Measurements from ENCODE around the gene ZSCAN22. TPM values are rescaled to one million over a fixed set of nuclear protein-coding genes. Genes with fewer than 3 reads are reported as not detected.

The ZSCAN22 gene
- total and polyA plus RNA-seq, 2 of the 13 experiments (the other 11 are each of a cell fraction or from before 2014, with no cell fraction given): 2.5 to 3.5 TPM

- TF ChIP-seq, protein P1, sequence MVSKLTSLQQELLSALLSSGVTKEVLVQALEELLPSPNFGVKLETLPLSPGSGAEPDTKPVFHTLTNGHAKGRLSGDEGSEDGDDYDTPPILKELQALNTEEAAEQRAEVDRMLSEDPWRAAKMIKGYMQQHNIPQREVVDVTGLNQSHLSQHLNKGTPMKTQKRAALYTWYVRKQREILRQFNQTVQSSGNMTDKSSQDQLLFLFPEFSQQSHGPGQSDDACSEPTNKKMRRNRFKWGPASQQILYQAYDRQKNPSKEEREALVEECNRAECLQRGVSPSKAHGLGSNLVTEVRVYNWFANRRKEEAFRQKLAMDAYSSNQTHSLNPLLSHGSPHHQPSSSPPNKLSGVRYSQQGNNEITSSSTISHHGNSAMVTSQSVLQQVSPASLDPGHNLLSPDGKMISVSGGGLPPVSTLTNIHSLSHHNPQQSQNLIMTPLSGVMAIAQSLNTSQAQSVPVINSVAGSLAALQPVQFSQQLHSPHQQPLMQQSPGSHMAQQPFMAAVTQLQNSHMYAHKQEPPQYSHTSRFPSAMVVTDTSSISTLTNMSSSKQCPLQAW (CRISPR knock-in tag; IDR thresholded peaks at IDR 0.05): peak; percentile 37; the same call in 1 of the 2 replicates
- TF ChIP-seq ELF4 (CRISPR knock-in tag; IDR thresholded peaks at IDR 0.05; ENCODE audit: borderline replicate concordance) (no peak), KDM5A (IDR thresholded peaks at IDR 0.05; ENCODE audit: borderline replicate concordance, low read length) (peak; percentile 86), TBX3 (IDR thresholded peaks at IDR 0.05; ENCODE audit: borderline replicate concordance) (0 out of 2 replicates have a peak, but pooled peaks have one; percentile 10), TP53 (CRISPR knock-in tag; conservative IDR thresholded peaks at IDR 0.05) (peak; percentile 77; the same call in 1 of the 2 replicates), KDM5B (CRISPR knock-in tag; IDR thresholded peaks at IDR 0.05; ENCODE audit: borderline replicate concordance) (peak; percentile 63; the same call in 1 of the 2 replicates), ZFP36L1 (CRISPR knock-in tag; IDR thresholded peaks at IDR 0.05) (no peak), MXD4 (CRISPR knock-in tag; IDR thresholded peaks at IDR 0.05) (peak; percentile 89), ZFP82 (CRISPR knock-in tag; IDR thresholded peaks at IDR 0.05; ENCODE audit: borderline replicate concordance) (peak; percentile 64; the same call in 1 of the 2 replicates), ZNF138 (CRISPR knock-in tag; IDR thresholded peaks at IDR 0.05; ENCODE audit: low read depth) (no peak), E2F1 (CRISPR knock-in tag; IDR thresholded peaks at IDR 0.05) (peak; percentile 93), ZNF766 (CRISPR knock-in tag; IDR thresholded peaks at IDR 0.05; ENCODE audit: borderline replicate concordance) (no peak), ZNF746 (CRISPR knock-in tag; IDR thresholded peaks at IDR 0.05) (no peak), TAF15 (IDR thresholded peaks at IDR 0.05; ENCODE audit: low read depth, low read length, poor library complexity, severe bottlenecking) (no peak), NFIC (IDR thresholded peaks at IDR 0.05; ENCODE audit: low read length) (no peak)
- TF ChIP-seq, protein P2, sequence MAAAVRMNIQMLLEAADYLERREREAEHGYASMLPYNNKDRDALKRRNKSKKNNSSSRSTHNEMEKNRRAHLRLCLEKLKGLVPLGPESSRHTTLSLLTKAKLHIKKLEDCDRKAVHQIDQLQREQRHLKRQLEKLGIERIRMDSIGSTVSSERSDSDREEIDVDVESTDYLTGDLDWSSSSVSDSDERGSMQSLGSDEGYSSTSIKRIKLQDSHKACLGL (CRISPR knock-in tag; IDR thresholded peaks at IDR 0.05): peak; percentile 87; the same call in 1 of the 2 replicates
- TF ChIP-seq, protein P3, sequence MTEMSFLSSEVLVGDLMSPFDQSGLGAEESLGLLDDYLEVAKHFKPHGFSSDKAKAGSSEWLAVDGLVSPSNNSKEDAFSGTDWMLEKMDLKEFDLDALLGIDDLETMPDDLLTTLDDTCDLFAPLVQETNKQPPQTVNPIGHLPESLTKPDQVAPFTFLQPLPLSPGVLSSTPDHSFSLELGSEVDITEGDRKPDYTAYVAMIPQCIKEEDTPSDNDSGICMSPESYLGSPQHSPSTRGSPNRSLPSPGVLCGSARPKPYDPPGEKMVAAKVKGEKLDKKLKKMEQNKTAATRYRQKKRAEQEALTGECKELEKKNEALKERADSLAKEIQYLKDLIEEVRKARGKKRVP (CRISPR knock-in tag; IDR thresholded peaks at IDR 0.05): 0 out of 4 replicates have a peak, but pooled peaks of 1 of the 2 experiments have one; percentile 19
- TF ChIP-seq, protein P4, sequence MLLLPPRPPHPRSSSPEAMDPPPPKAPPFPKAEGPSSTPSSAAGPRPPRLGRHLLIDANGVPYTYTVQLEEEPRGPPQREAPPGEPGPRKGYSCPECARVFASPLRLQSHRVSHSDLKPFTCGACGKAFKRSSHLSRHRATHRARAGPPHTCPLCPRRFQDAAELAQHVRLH (CRISPR knock-in tag; IDR thresholded peaks at IDR 0.05; ENCODE audit: borderline replicate concordance, low read depth): peak; percentile 80; the same call in 1 of the 2 replicates
- TF ChIP-seq, protein P5, sequence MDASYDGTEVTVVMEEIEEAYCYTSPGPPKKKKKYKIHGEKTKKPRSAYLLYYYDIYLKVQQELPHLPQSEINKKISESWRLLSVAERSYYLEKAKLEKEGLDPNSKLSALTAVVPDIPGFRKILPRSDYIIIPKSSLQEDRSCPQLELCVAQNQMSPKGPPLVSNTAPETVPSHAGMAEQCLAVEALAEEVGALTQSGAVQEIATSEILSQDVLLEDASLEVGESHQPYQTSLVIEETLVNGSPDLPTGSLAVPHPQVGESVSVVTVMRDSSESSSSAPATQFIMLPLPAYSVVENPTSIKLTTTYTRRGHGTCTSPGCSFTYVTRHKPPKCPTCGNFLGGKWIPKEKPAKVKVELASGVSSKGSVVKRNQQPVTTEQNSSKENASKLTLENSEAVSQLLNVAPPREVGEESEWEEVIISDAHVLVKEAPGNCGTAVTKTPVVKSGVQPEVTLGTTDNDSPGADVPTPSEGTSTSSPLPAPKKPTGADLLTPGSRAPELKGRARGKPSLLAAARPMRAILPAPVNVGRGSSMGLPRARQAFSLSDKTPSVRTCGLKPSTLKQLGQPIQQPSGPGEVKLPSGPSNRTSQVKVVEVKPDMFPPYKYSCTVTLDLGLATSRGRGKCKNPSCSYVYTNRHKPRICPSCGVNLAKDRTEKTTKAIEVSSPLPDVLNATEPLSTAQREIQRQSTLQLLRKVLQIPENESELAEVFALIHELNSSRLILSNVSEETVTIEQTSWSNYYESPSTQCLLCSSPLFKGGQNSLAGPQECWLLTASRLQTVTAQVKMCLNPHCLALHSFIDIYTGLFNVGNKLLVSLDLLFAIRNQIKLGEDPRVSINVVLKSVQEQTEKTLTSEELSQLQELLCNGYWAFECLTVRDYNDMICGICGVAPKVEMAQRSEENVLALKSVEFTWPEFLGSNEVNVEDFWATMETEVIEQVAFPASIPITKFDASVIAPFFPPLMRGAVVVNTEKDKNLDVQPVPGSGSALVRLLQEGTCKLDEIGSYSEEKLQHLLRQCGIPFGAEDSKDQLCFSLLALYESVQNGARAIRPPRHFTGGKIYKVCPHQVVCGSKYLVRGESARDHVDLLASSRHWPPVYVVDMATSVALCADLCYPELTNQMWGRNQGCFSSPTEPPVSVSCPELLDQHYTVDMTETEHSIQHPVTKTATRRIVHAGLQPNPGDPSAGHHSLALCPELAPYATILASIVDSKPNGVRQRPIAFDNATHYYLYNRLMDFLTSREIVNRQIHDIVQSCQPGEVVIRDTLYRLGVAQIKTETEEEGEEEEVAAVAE (CRISPR knock-in tag; IDR thresholded peaks at IDR 0.05; ENCODE audit: borderline replicate concordance): 0 out of 2 replicates have a peak, but pooled peaks have one; percentile 21
Measured at GRCh38 chr19:58362272-58362994, 35.6 kb downstream of the ZSCAN22 start, which contains the start of gene ZNF497 (continued).
